Lower leg skin (tissue), 3 donors: ENCODE data around the gene TRAPPC12.

Source experiments
- POLR2A ChIP-seq, 2 donors: fragments of 450-650 bp; IDR thresholded peaks; one replicate each; pipeline ENCODE4 v1.6.1; 2016 to 2017; ENCODE audit warnings: antibody characterized with exemption in 2 of 2, mild to moderate bottlenecking in 1 of 2, moderate library complexity in 1 of 2
- TF ChIP-seq, protein P1 (sequence below), 3 donors: fragments of 450-650 bp; IDR thresholded peaks; one replicate each; pipeline ENCODE4 v1.5.1; 2016; ENCODE audit warnings: antibody characterized with exemption in 3 of 3, mild to moderate bottlenecking in 3 of 3, moderate library complexity in 2 of 3

DNA sequence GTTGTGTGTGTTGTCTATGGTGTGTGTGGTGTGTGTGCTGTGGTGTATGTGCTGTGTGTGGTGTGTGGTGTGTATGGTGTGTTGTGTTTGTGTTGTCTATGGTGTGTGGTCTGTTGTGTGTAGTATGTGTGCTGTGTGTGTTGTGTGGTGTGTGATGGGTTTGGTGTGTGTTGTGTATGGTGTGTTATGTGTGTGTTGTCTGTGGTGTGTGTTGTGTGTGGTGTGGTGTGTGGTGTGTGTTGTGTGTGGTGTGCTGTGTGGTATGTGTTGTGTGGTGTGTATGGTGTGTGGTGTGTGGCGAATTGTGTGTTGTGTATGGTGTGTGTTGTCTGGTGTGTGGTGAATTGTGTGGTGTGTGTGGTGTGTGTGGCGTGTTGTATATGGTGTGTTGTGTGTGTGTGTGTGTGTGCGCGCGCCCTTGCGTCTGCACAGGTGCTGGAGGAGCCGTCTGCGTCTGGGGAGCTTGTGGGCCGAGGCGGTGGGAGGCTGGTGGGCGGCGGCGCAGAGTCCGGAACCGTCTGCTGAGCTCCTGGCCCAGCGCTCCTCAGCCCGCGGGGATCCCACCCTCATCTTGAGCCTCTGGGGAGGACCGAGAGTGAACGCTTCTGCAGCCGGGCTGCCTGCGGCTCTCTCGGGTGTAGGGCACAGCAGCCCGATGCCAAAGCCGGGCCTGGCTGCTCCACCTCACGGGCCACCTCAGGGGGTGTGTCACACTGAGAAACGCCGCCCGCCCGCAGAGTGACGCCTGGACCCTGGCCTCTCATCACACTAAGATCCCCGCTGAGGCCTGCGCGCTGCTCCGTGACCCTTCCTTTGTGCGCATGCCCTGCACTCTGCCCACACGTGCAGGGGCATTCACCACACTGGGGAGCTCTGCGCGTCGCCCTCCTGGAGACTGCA lies 148.6 kb downstream of the TRAPPC12 start:
- TF ChIP-seq, protein P1, sequence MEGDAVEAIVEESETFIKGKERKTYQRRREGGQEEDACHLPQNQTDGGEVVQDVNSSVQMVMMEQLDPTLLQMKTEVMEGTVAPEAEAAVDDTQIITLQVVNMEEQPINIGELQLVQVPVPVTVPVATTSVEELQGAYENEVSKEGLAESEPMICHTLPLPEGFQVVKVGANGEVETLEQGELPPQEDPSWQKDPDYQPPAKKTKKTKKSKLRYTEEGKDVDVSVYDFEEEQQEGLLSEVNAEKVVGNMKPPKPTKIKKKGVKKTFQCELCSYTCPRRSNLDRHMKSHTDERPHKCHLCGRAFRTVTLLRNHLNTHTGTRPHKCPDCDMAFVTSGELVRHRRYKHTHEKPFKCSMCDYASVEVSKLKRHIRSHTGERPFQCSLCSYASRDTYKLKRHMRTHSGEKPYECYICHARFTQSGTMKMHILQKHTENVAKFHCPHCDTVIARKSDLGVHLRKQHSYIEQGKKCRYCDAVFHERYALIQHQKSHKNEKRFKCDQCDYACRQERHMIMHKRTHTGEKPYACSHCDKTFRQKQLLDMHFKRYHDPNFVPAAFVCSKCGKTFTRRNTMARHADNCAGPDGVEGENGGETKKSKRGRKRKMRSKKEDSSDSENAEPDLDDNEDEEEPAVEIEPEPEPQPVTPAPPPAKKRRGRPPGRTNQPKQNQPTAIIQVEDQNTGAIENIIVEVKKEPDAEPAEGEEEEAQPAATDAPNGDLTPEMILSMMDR (IDR thresholded peaks at IDR 0.05), result peak in 1 of 3 donors; percentile 42
- no peak for TF ChIP-seq POLR2A (IDR thresholded peaks at IDR 0.05)
